SK-N-SH (cell line): ENCODE measurements around the gene PTPRB. TPM values are rescaled to one million over a fixed set of nuclear protein-coding genes. Genes with fewer than 3 reads are reported as not detected.

Experiments used
- CTCF ChIA-PET: fragments of 300-600, 350-600 bp; formaldehyde crosslinking; extraction: SDS; loops from one replicate; lab custom pipeline; 2021; lab: Yijun Ruan, JAX
- POLR2A ChIA-PET: fragments of 350-600 bp; sonication (Branson Sonifier 250); formaldehyde crosslinking; extraction: SDS; loops from one replicate; lab custom pipeline; 2020; ENCODE audit warnings: antibody characterized with exemption, inconsistent platforms; lab: Yijun Ruan, JAX
- DNase-seq: peaks from one replicate; pipeline ENCODE4 v3.0.0; 2012
- H2AFZ ChIP-seq: fragments of 200-600 bp; sonication (generic); 2 replicates; pipeline ENCODE4 v1.8.1; 2016; ENCODE audit warnings: antibody characterized with exemption, mild to moderate bottlenecking, low read depth
- H3F3A ChIP-seq: fragments of 200-600 bp; sonication (generic); replicated peaks from 2 replicates; pipeline ENCODE3; 2016; ENCODE audit warnings: antibody characterized with exemption, mild to moderate bottlenecking; ENCODE audit not compliant: insufficient read depth
- H3K27ac ChIP-seq, 2 experiments: fragments of 200-500 bp in 1 of 2; fragments of 200-600 bp in 1 of 2; sonication (Bioruptor generic) in 1 of 2; sonication (generic), shearing (Covaris generic) in 1 of 2; 2 replicates each; pipeline versions ENCODE4 v1.5.1 to v1.6.1; 2014 to 2016; ENCODE audit warnings: low read depth in 2 of 2, inconsistent platforms in 1 of 2, low read length in 1 of 2, mild to moderate bottlenecking in 1 of 2, mixed read lengths in 1 of 2
- H3K27me3 ChIP-seq: fragments of 200-600 bp; sonication (generic), shearing (Covaris generic); 2 replicates; pipeline ENCODE4 v1.6.1; 2016; ENCODE audit warnings: mixed run types; ENCODE audit not compliant: insufficient read depth
- H3K36me3 ChIP-seq, 2 experiments: fragments of 200-500 bp in 1 of 2; fragments of 200-600 bp in 1 of 2; sonication (Bioruptor generic) in 1 of 2; sonication (generic) in 1 of 2; replicated peaks in 1 of 2; 2 replicates each; pipeline versions ENCODE3 to v1.5.1; 2014 to 2016; ENCODE audit warnings: low read length in 1 of 2, mild to moderate bottlenecking in 1 of 2; ENCODE audit not compliant: insufficient read depth in 2 of 2, control insufficient read depth in 1 of 2
- H3K4me1 ChIP-seq, 2 experiments: fragments of 200-500 bp in 1 of 2; fragments of 200-600 bp in 1 of 2; sonication (Bioruptor generic) in 1 of 2; sonication (generic), shearing (Covaris generic) in 1 of 2; 2 replicates each; pipeline versions ENCODE4 v1.5.1 to v1.6.1; 2014 to 2016; ENCODE audit warnings: low read depth in 1 of 2, low read length in 1 of 2, mixed run types in 1 of 2; ENCODE audit not compliant: insufficient read depth in 2 of 2, control insufficient read depth in 1 of 2
- H3K4me2 ChIP-seq: fragments of 200-600 bp; sonication (generic), shearing (Covaris generic); 2 replicates; pipeline ENCODE4 v1.6.1; 2017; ENCODE audit warnings: mixed run types
- H3K4me3 ChIP-seq, 2 experiments: fragments of 200-500 bp in 1 of 2; fragments of 200-600 bp in 1 of 2; sonication (Bioruptor generic) in 1 of 2; sonication (generic), shearing (Covaris generic) in 1 of 2; 2 replicates each; pipeline versions ENCODE4 v1.5.1 to v1.8.1; 2014 to 2016; ENCODE audit warnings: low read depth in 2 of 2, inconsistent platforms in 1 of 2, low read length in 1 of 2, mild to moderate bottlenecking in 1 of 2, mixed read lengths in 1 of 2, moderate library complexity in 1 of 2
- H3K79me2 ChIP-seq: fragments of 200-600 bp; sonication (generic); 2 replicates; pipeline ENCODE4 v1.8.1; 2017; ENCODE audit warnings: mild to moderate bottlenecking; ENCODE audit not compliant: insufficient read depth
- H3K9ac ChIP-seq: fragments of 200-600 bp; sonication (generic); 2 replicates; pipeline ENCODE4 v1.6.1; 2017; ENCODE audit warnings: mixed run types
- H3K9me2 ChIP-seq: fragments of 200-600 bp; sonication (generic); 2 replicates; pipeline ENCODE4 v1.6.1; 2017; ENCODE audit warnings: mixed run types
- H3K9me3 ChIP-seq: fragments of 200-600 bp; sonication (generic); 2 replicates; pipeline ENCODE4 v1.6.1; 2017; ENCODE audit warnings: mixed run types, mild to moderate bottlenecking, moderate library complexity
- H4K20me1 ChIP-seq: fragments of 200-600 bp; sonication (generic); 2 replicates; pipeline ENCODE4 v1.6.1; 2017; ENCODE audit warnings: mild to moderate bottlenecking, mixed run types; ENCODE audit not compliant: insufficient read depth
- CHD2 ChIP-seq: fragments of 150-350 bp; IDR thresholded peaks from 2 replicates; pipeline ENCODE4 v1.6.1; 2018; ENCODE audit warnings: low read length; ENCODE audit not compliant: partially characterized antibody
- CTCF ChIP-seq: fragments of 200-600 bp; sonication (generic); IDR thresholded peaks from 2 replicates; pipeline ENCODE4 v1.6.1; 2017; ENCODE audit warnings: antibody characterized with exemption, mild to moderate bottlenecking, moderate library complexity
- ELF1 ChIP-seq: IDR thresholded peaks from 2 replicates; pipeline ENCODE4 v1.4.0; 2012
- FOSL2 ChIP-seq: IDR thresholded peaks from 2 replicates; pipeline ENCODE4 v1.4.0; 2012; ENCODE audit warnings: low read depth, mild to moderate bottlenecking, moderate library complexity, borderline replicate concordance
- FOXJ3 ChIP-seq: sonication (generic); formaldehyde crosslinking; IDR thresholded peaks from 2 replicates; pipeline ENCODE4 v1.5.1; 2020; ENCODE audit warnings: mild to moderate bottlenecking, missing genetic modification reagents
- FOXM1 ChIP-seq: IDR thresholded peaks from 2 replicates; pipeline ENCODE4 v1.4.0; 2012; ENCODE audit warnings: low read depth, mild to moderate bottlenecking
- GABPA ChIP-seq: IDR thresholded peaks from 2 replicates; pipeline ENCODE4 v1.4.0; 2012; ENCODE audit warnings: low read depth, mild to moderate bottlenecking
- GATA2 ChIP-seq: sonication (generic); formaldehyde crosslinking; IDR thresholded peaks from 2 replicates; pipeline ENCODE4 v1.5.0; 2020; ENCODE audit warnings: mild to moderate bottlenecking, missing genetic modification reagents
- MAX ChIP-seq: IDR thresholded peaks from 2 replicates; pipeline ENCODE4 v1.4.0; 2012; ENCODE audit warnings: low read depth
- REST ChIP-seq: IDR thresholded peaks from 2 replicates; pipeline ENCODE4 v1.6.1; 2012; ENCODE audit warnings: mild to moderate bottlenecking, low read depth, low read length, moderate library complexity
- SIN3A ChIP-seq: IDR thresholded peaks from 2 replicates; pipeline ENCODE4 v1.6.1; 2012; ENCODE audit warnings: low read depth, mild to moderate bottlenecking, low read length, moderate library complexity, borderline replicate concordance
- TCF12 ChIP-seq: IDR thresholded peaks from 2 replicates; pipeline ENCODE4 v1.4.0; 2012
- TEAD4 ChIP-seq: IDR thresholded peaks from 2 replicates; pipeline ENCODE4 v1.4.0; 2012; ENCODE audit warnings: mild to moderate bottlenecking, borderline replicate concordance; ENCODE audit not compliant: insufficient read depth
- USF2 ChIP-seq: fragments of 150-350 bp; IDR thresholded peaks from 2 replicates; pipeline ENCODE4 v1.6.1; 2017; ENCODE audit warnings: antibody characterized with exemption, low read length, low read depth, borderline replicate concordance
- YY1 ChIP-seq: IDR thresholded peaks from 2 replicates; pipeline ENCODE4 v1.4.0; 2012; ENCODE audit warnings: low read depth, mild to moderate bottlenecking
- WGBS: methylation state at CpG from one replicate; pipeline ENCODE4 v1.1.6; 2017; ENCODE audit warnings: low lambda C conversion rate; 5-methylcytosine and 5-hydroxymethylcytosine counted together
- polyA plus RNA-seq, 3 experiments: library from polyadenylated mRNA; depleted of rRNA; stranded (reverse); fragments of >200 nt; gene quantifications; 2 replicates each; pipeline ENCODE4 v1.2.3, GENCODE V29; 2012
- TF ChIP-seq, protein P1 (sequence below): IDR thresholded peaks from 2 replicates; pipeline ENCODE4 v1.4.0; 2012; ENCODE audit warnings: low read depth, borderline replicate concordance
- TF ChIP-seq, protein P2 (sequence below): fragments of 150-350 bp; IDR thresholded peaks from 2 replicates; pipeline ENCODE4 v1.6.1; 2016; ENCODE audit warnings: mild to moderate bottlenecking, low read depth, low read length

Gene PTPRB
- polyA plus RNA-seq, 1 of the 3 experiments (the other 2 are of a cell fraction), result 1.1 TPM

DNA sequence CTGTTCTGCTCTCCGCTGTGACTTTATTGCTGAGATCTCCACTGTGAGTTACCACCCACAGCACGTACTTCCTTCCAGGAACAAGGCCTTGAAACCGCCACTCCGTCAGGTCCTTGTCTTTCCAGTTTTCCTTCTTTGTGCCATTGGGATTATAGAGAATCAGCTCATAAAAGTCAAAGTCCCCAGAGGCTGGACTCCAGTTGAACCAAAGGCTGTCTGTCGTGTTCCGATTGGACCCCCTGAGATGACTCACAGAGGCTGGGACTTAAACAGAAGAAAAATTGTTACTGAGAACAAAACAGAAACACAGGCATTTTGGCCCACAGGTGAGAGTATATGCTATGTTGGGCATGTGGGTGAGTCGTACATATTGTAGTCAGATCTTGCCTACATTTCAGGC is 76.6 kb downstream of the PTPRB start:
- ChIA-PET CTCF (interaction anchor here (2.5 kb wide), 1 partner anchor 660 kb away, joined by 8 read pairs; no protein-coding TSS in a partner anchor), POLR2A (no interaction called here)
- no peak overlapping the region for H2AFZ ChIP-seq
- WGBS, result 87% methylated on average over 7 of the region's 7 CpGs
- H3K27ac ChIP-seq, result no peak overlapping the region
- H3K27me3 ChIP-seq, result no peaks in the 10 kb centered on the region
- no peak overlapping the region for H3K4me3 ChIP-seq
- H3K9ac ChIP-seq, result no peak overlapping the region
- no peak for DNase-seq
- H3F3A ChIP-seq, result no peaks in the 10 kb centered on the region
- no peaks in the 10 kb centered on the region for H3K4me1 ChIP-seq
- no peaks in the 10 kb centered on the region for H3K36me3 ChIP-seq
- H3K4me2 ChIP-seq, result no peak overlapping the region
- no peaks in the 10 kb centered on the region for H3K79me2 ChIP-seq
- TF ChIP-seq, protein P1, sequence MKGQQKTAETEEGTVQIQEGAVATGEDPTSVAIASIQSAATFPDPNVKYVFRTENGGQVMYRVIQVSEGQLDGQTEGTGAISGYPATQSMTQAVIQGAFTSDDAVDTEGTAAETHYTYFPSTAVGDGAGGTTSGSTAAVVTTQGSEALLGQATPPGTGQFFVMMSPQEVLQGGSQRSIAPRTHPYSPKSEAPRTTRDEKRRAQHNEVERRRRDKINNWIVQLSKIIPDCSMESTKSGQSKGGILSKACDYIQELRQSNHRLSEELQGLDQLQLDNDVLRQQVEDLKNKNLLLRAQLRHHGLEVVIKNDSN, result no peak
- TF ChIP-seq CHD2 (no peak), CTCF (no peak), GABPA (no peak), MAX (no peak), TEAD4 (no peak), FOXM1 (no peak), ELF1 (no peak), GATA2 (CRISPR knock-in tag) (no peak), TCF12 (no peak), FOXJ3 (CRISPR knock-in tag) (no peak), YY1 (no peak), REST (no peak), USF2 (no peak), FOSL2 (no peak), SIN3A (no peak)
- TF ChIP-seq, protein P2, sequence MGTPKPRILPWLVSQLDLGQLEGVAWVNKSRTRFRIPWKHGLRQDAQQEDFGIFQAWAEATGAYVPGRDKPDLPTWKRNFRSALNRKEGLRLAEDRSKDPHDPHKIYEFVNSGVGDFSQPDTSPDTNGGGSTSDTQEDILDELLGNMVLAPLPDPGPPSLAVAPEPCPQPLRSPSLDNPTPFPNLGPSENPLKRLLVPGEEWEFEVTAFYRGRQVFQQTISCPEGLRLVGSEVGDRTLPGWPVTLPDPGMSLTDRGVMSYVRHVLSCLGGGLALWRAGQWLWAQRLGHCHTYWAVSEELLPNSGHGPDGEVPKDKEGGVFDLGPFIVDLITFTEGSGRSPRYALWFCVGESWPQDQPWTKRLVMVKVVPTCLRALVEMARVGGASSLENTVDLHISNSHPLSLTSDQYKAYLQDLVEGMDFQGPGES, result no peak
- H4K20me1 ChIP-seq, result no peaks in the 10 kb centered on the region
- H3K9me3 ChIP-seq, result no peaks in the 10 kb centered on the region
- H3K9me2 ChIP-seq, result no peaks in the 10 kb centered on the region
